ENCODE measurements around the gene ATF6.
A peak's percentile ranks its signal among the peaks of the same experiment; 100 is the strongest.

Gene ATF6

DNA sequence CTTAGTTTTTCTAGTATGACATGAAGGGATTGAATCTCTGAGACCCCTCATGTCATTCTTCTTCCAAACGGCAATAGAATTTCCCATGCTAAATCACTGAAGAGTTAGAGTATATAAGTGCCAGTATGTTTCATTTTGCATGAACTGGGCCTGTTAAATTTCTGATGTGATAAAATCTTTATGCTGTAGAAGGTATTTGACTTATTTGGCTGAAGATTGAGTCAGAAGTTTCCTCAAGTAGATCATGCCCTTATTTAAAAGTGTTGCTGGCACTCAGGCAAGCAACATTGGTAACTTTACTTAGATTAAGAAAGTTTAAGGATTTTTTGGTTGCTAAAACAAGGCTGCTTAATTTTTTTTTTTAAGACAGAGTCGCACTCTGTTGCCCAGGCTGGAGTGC is 13.3 kb downstream of the ATF6 start:
- peaks cover 10% of the 10 kb centered on the region for H3K36me3 Mint-ChIP-seq (ENCODE audit: low read depth)
- no peaks in the 10 kb centered on the region for H3K4me1 Mint-ChIP-seq
- no peak overlapping the region for H3K4me3 Mint-ChIP-seq
- H3K27me3 Mint-ChIP-seq (ENCODE audit: low read depth), result no peaks in the 10 kb centered on the region
- H3K27ac Mint-ChIP-seq, result no peak overlapping the region
- H3K9me3 Mint-ChIP-seq, result no peaks in the 10 kb centered on the region
- TF ChIP-seq, protein P1, sequence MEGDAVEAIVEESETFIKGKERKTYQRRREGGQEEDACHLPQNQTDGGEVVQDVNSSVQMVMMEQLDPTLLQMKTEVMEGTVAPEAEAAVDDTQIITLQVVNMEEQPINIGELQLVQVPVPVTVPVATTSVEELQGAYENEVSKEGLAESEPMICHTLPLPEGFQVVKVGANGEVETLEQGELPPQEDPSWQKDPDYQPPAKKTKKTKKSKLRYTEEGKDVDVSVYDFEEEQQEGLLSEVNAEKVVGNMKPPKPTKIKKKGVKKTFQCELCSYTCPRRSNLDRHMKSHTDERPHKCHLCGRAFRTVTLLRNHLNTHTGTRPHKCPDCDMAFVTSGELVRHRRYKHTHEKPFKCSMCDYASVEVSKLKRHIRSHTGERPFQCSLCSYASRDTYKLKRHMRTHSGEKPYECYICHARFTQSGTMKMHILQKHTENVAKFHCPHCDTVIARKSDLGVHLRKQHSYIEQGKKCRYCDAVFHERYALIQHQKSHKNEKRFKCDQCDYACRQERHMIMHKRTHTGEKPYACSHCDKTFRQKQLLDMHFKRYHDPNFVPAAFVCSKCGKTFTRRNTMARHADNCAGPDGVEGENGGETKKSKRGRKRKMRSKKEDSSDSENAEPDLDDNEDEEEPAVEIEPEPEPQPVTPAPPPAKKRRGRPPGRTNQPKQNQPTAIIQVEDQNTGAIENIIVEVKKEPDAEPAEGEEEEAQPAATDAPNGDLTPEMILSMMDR (IDR thresholded peaks at IDR 0.05; ENCODE audit: unreplicated experiment in 3 of 3), result no peak

DNA sequence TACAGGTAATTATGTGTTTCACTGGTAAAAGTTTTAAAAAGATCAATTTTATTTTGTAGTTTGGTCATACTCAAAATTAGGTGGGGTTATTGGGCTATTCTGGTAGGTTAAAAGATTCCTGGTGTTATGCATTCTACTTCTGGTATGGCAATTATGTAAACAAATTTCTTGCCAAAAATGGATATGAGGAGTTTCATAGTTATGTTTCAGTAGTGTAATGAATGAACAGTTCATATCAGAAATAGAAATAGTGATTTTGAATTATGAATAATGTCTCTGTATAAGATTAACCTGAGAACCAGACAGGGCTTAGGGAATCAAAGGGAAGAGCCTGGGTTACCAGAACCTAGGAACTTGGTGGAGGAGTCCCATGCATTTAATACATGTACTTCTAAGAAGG is 15.9 kb downstream of the ATF6 start:
- peaks cover 24% of the 10 kb centered on the region for H3K36me3 Mint-ChIP-seq (ENCODE audit: low read depth)

DNA sequence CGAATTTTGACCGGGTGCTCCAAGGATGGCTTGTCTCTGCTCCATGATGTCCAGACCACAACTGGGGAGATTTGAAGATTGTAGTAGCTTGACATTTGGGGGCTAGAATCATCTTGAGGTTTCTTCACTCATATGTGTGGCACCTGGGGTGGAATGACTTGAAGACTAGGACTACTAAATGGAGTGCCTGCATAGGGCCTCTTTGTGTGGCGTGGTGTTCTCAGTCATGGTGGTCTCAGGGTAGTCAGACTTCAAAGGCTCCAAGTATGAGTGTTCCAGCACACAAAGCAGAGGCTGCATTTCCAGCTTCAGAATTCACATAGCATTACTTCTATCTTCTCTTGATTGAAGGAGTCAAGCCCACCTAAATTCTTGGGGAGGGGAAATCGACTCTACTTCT is 16.8 kb downstream of the ATF6 start:
- H3K4me1 Mint-ChIP-seq, result no peaks in the 10 kb centered on the region
- H3K36me3 Mint-ChIP-seq (ENCODE audit: low read depth), result peaks cover 29% of the 10 kb centered on the region
- no peaks in the 10 kb centered on the region for H3K27me3 Mint-ChIP-seq (ENCODE audit: low read depth)
- H3K4me3 Mint-ChIP-seq, result no peak overlapping the region
- no peak overlapping the region for H3K27ac Mint-ChIP-seq
- no peaks in the 10 kb centered on the region for H3K9me3 Mint-ChIP-seq
- TF ChIP-seq, protein P1 (IDR thresholded peaks at IDR 0.05; ENCODE audit: unreplicated experiment in 3 of 3), result no peak

More for the DNA sequence above, 15.9 kb downstream of the ATF6 start:
- H3K4me3 Mint-ChIP-seq, result no peak overlapping the region
- TF ChIP-seq, protein P1 (IDR thresholded peaks at IDR 0.05; ENCODE audit: unreplicated experiment in 3 of 3), result no peak
- H3K27me3 Mint-ChIP-seq (ENCODE audit: low read depth), result no peaks in the 10 kb centered on the region
- no peak overlapping the region for H3K27ac Mint-ChIP-seq
- no peaks in the 10 kb centered on the region for H3K9me3 Mint-ChIP-seq
- H3K4me1 Mint-ChIP-seq, result no peaks in the 10 kb centered on the region

DNA sequence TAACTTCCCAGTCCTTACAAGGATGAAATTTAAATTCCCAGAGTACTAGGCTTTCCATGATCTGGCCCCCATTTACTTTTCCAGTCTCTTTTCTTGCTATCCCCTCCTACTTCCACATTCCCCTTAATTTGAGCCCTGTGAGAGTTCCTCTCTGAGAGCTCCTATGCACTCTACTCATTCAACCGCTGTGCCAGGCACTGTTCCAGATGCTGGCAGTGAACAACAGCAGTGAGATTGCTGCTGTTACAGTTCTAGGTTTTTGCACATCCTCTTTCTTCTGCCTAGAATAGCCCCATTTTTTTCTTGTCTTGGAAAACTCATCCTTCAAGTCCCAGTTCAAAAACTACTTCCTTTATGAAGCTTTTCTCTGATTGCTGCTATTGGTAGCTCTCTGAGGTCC is 18.8 kb downstream of the ATF6 start:
- TF ChIP-seq, protein P1 (IDR thresholded peaks at IDR 0.05; ENCODE audit: unreplicated experiment in 3 of 3), result no peak
- Mint-ChIP-seq H3K27me3 (ENCODE audit: low read depth) (no peaks in the 10 kb centered on the region), H3K4me3 (no peak overlapping the region), H3K4me1 (no peaks in the 10 kb centered on the region), H3K27ac (no peak overlapping the region), H3K36me3 (ENCODE audit: low read depth) (peaks cover 29% of the 10 kb centered on the region), H3K9me3 (no peaks in the 10 kb centered on the region)

DNA sequence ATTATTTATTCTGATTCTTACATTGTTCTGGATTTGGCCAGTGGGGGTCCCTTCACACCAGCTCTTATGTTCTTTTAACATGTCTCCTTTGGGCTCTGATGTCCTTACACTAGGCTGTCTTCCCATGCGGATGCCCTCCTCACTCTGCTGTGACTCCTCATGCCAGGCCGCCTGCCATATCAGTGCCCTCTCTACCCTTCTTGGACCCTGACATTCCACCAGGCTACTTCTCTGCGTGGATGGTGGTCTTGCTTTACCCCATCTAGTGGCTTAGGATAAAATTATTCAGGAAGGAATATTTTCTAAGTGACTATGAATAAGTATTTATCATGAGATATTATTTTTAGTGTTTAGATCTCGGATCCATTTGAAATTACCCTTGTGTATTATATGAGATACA is 21.2 kb downstream of the ATF6 start:
- Mint-ChIP-seq H3K4me3 (no peak overlapping the region), H3K9me3 (no peaks in the 10 kb centered on the region)

More for the DNA sequence above, 21.2 kb downstream of the ATF6 start:
- TF ChIP-seq, protein P1 (IDR thresholded peaks at IDR 0.05; ENCODE audit: unreplicated experiment in 3 of 3), result peak; percentile 18 to 38 (median 24)
- Mint-ChIP-seq H3K27ac (no peak overlapping the region), H3K4me1 (no peaks in the 10 kb centered on the region), H3K27me3 (ENCODE audit: low read depth) (no peaks in the 10 kb centered on the region), H3K36me3 (ENCODE audit: low read depth) (peaks cover 39% of the 10 kb centered on the region)

Data from nephron (organoid).